ENCODE results near the gene SLC50A1.
"Not testable (repeated sequence)": the region's sequence is repeated elsewhere in the genome, so short reads cannot be mapped to it uniquely, and the experiment has no call there.

SLC50A1 gene

GRCh38 chr1:155105604-155106011 lies 30.0 kb upstream of the SLC50A1 start:
- Histone ChIP-seq H3K4me1 (ENCODE audit: insufficient read depth, low read length) (peaks cover 3% of the 10 kb centered on the region), H3K27me3 (ENCODE audit: insufficient read depth, low read length) (peaks cover 26% of the 10 kb centered on the region), H3K9me3 (ENCODE audit: low read length) (no peaks in the 10 kb centered on the region), H3K4me3 (ENCODE audit: low read length) (no peak overlapping the region), H2AFZ (ENCODE audit: low read depth, low read length) (no peak overlapping the region), H3K36me3 (ENCODE audit: insufficient read depth, low read length) (no peaks in the 10 kb centered on the region)

- Histone ChIP-seq H3K4me3 (ENCODE audit: low read length) (no peak overlapping the region), H2AFZ (ENCODE audit: low read depth, low read length) (no peak overlapping the region), H3K36me3 (ENCODE audit: insufficient read depth, low read length) (no peaks in the 10 kb centered on the region), H3K27me3 (ENCODE audit: insufficient read depth, low read length) (peaks cover 26% of the 10 kb centered on the region), H3K9me3 (ENCODE audit: low read length) (no peaks in the 10 kb centered on the region), H3K4me1 (ENCODE audit: insufficient read depth, low read length) (peaks cover 7% of the 10 kb centered on the region)
These were observed 28.8 kb upstream of the SLC50A1 start for GRCh38 chr1:155106862-155107261.

- Histone ChIP-seq H3K27me3 (ENCODE audit: insufficient read depth, low read length) (peaks cover 28% of the 10 kb centered on the region), H3K36me3 (ENCODE audit: insufficient read depth, low read length) (no peaks in the 10 kb centered on the region), H3K9me3 (ENCODE audit: low read length) (no peaks in the 10 kb centered on the region), H3K4me1 (ENCODE audit: insufficient read depth, low read length) (peaks cover 7% of the 10 kb centered on the region), H3K4me3 (ENCODE audit: low read length) (no peak overlapping the region), H2AFZ (ENCODE audit: low read depth, low read length) (no peak overlapping the region)
These were observed 28.1 kb upstream of the SLC50A1 start for GRCh38 chr1:155107309-155108264.

GRCh38 chr1:155108296-155108695 lies 27.4 kb upstream of the SLC50A1 start:
- H3K4me3 ChIP-seq (ENCODE audit: low read length): no peak overlapping the region
- peaks cover 28% of the 10 kb centered on the region for H3K27me3 ChIP-seq (ENCODE audit: insufficient read depth, low read length)
- H3K9me3 ChIP-seq (ENCODE audit: low read length): no peaks in the 10 kb centered on the region
- H3K4me1 ChIP-seq (ENCODE audit: insufficient read depth, low read length): peaks cover 7% of the 10 kb centered on the region
- H3K36me3 ChIP-seq (ENCODE audit: insufficient read depth, low read length): no peaks in the 10 kb centered on the region
- no peak overlapping the region for H2AFZ ChIP-seq (ENCODE audit: low read depth, low read length)

- Histone ChIP-seq H3K36me3 (ENCODE audit: insufficient read depth, low read length) (no peaks in the 10 kb centered on the region), H3K9me3 (ENCODE audit: low read length) (no peaks in the 10 kb centered on the region)
These were observed 25.3 kb upstream of the SLC50A1 start for GRCh38 chr1:155110381-155110780.

GRCh38 chr1:155110826-155111225 lies 24.8 kb upstream of the SLC50A1 start:
- H2AFZ ChIP-seq (ENCODE audit: low read depth, low read length): no peak overlapping the region
- H3K27me3 ChIP-seq (ENCODE audit: insufficient read depth, low read length): peaks cover 37% of the 10 kb centered on the region

More at GRCh38 chr1:155110381-155110780, 25.3 kb upstream of the SLC50A1 start:
- peaks cover 35% of the 10 kb centered on the region for H3K27me3 ChIP-seq (ENCODE audit: insufficient read depth, low read length)
- peaks cover 7% of the 10 kb centered on the region for H3K4me1 ChIP-seq (ENCODE audit: insufficient read depth, low read length)
- H2AFZ ChIP-seq (ENCODE audit: low read depth, low read length): no peak overlapping the region
- no peak overlapping the region for H3K4me3 ChIP-seq (ENCODE audit: low read length)

GRCh38 chr1:155113450-155113980 lies 22.1 kb upstream of the SLC50A1 start:
- Histone ChIP-seq H3K27me3 (ENCODE audit: insufficient read depth, low read length) (peaks cover 31% of the 10 kb centered on the region), H3K4me1 (ENCODE audit: insufficient read depth, low read length) (peaks cover 7% of the 10 kb centered on the region), H3K36me3 (ENCODE audit: insufficient read depth, low read length) (no peaks in the 10 kb centered on the region), H3K9me3 (ENCODE audit: low read length) (no peaks in the 10 kb centered on the region), H2AFZ (ENCODE audit: low read depth, low read length) (no peak overlapping the region), H3K4me3 (ENCODE audit: low read length) (no peak overlapping the region)

More at GRCh38 chr1:155110826-155111225, 24.8 kb upstream of the SLC50A1 start:
- no peaks in the 10 kb centered on the region for H3K36me3 ChIP-seq (ENCODE audit: insufficient read depth, low read length)
- no peaks in the 10 kb centered on the region for H3K9me3 ChIP-seq (ENCODE audit: low read length)
- no peak overlapping the region for H3K4me3 ChIP-seq (ENCODE audit: low read length)
- H3K4me1 ChIP-seq (ENCODE audit: insufficient read depth, low read length): peaks cover 7% of the 10 kb centered on the region

- Histone ChIP-seq H3K36me3 (ENCODE audit: insufficient read depth, low read length) (no peaks in the 10 kb centered on the region), H2AFZ (ENCODE audit: low read depth, low read length) (no peak overlapping the region), H3K27me3 (ENCODE audit: insufficient read depth, low read length) (peaks cover 35% of the 10 kb centered on the region), H3K9me3 (ENCODE audit: low read length) (no peaks in the 10 kb centered on the region), H3K4me3 (ENCODE audit: low read length) (no peak overlapping the region), H3K4me1 (ENCODE audit: insufficient read depth, low read length) (no peaks in the 10 kb centered on the region)
These were observed 19.4 kb upstream of the SLC50A1 start for GRCh38 chr1:155116113-155116764.

GRCh38 chr1:155117610-155118009 lies 18.0 kb upstream of the SLC50A1 start:
- no peaks in the 10 kb centered on the region for H3K9me3 ChIP-seq (ENCODE audit: low read length)
- peaks cover 38% of the 10 kb centered on the region for H3K27me3 ChIP-seq (ENCODE audit: insufficient read depth, low read length)
- no peaks in the 10 kb centered on the region for H3K4me1 ChIP-seq (ENCODE audit: insufficient read depth, low read length)
- no peaks in the 10 kb centered on the region for H3K36me3 ChIP-seq (ENCODE audit: insufficient read depth, low read length)
- H3K4me3 ChIP-seq (ENCODE audit: low read length): no peak overlapping the region
- no peak overlapping the region for H2AFZ ChIP-seq (ENCODE audit: low read depth, low read length)

GRCh38 chr1:155118090-155118489 lies 17.6 kb upstream of the SLC50A1 start:
- not testable (repeated sequence) for H3K4me3 ChIP-seq (ENCODE audit: low read length); H2AFZ ChIP-seq (ENCODE audit: low read depth, low read length); H3K9me3 ChIP-seq (ENCODE audit: low read length); H3K36me3 ChIP-seq (ENCODE audit: insufficient read depth, low read length); H3K4me1 ChIP-seq (ENCODE audit: insufficient read depth, low read length)
- peaks cover 40% of the 10 kb centered on the region for H3K27me3 ChIP-seq (ENCODE audit: insufficient read depth, low read length)

- peaks cover 49% of the 10 kb centered on the region for H3K27me3 ChIP-seq (ENCODE audit: insufficient read depth, low read length)
- no peak overlapping the region for H2AFZ ChIP-seq (ENCODE audit: low read depth, low read length)
- no peak overlapping the region for H3K4me3 ChIP-seq (ENCODE audit: low read length)
- no peaks in the 10 kb centered on the region for H3K4me1 ChIP-seq (ENCODE audit: insufficient read depth, low read length)
- no peaks in the 10 kb centered on the region for H3K36me3 ChIP-seq (ENCODE audit: insufficient read depth, low read length)
- H3K9me3 ChIP-seq (ENCODE audit: low read length): no peaks in the 10 kb centered on the region
These were observed 15.4 kb upstream of the SLC50A1 start for GRCh38 chr1:155120253-155120652.

- Histone ChIP-seq H3K4me3 (ENCODE audit: low read length) (no peak overlapping the region), H3K4me1 (ENCODE audit: insufficient read depth, low read length) (no peaks in the 10 kb centered on the region), H3K9me3 (ENCODE audit: low read length) (no peaks in the 10 kb centered on the region), H3K27me3 (ENCODE audit: insufficient read depth, low read length) (peaks cover 51% of the 10 kb centered on the region), H2AFZ (ENCODE audit: low read depth, low read length) (no peak overlapping the region), H3K36me3 (ENCODE audit: insufficient read depth, low read length) (no peaks in the 10 kb centered on the region)
These were observed 14.4 kb upstream of the SLC50A1 start for GRCh38 chr1:155121249-155121648.

GRCh38 chr1:155122308-155122707 lies 13.3 kb upstream of the SLC50A1 start:
- H3K4me1 ChIP-seq (ENCODE audit: insufficient read depth, low read length): peaks cover 11% of the 10 kb centered on the region
- no peaks in the 10 kb centered on the region for H3K9me3 ChIP-seq (ENCODE audit: low read length)
- no peak overlapping the region for H3K4me3 ChIP-seq (ENCODE audit: low read length)
- no peak overlapping the region for H2AFZ ChIP-seq (ENCODE audit: low read depth, low read length)
- no peaks in the 10 kb centered on the region for H3K36me3 ChIP-seq (ENCODE audit: insufficient read depth, low read length)
- H3K27me3 ChIP-seq (ENCODE audit: insufficient read depth, low read length): peaks cover 55% of the 10 kb centered on the region

Measured in neuron (in vitro differentiated cells).